H1 (cell line): ENCODE results near the gene BDP1. TPM values are rescaled to one million over a fixed set of nuclear protein-coding genes. Genes with fewer than 3 reads are reported as not detected.
"Not testable (repeated sequence)": the region's sequence is repeated elsewhere in the genome, so short reads cannot be mapped to it uniquely, and the experiment has no call there.

Source experiments
- CTCF ChIA-PET: fragments of 300-600 bp; sonication (Branson Sonifier 250); formaldehyde crosslinking; loops from one replicate; lab custom pipeline; 2021; ENCODE audit not compliant: partially characterized antibody; lab: Charles Lee
- POLR2A ChIA-PET: fragments of 300-600 bp; sonication (Branson Sonifier 250); formaldehyde crosslinking; loops from one replicate; lab custom pipeline; 2021; ENCODE audit warnings: inconsistent platforms; ENCODE audit not compliant: partially characterized antibody; lab: Charles Lee
- DNase-seq, 2 experiments: peaks; one replicate each; pipeline versions ENCODE4 v3.0.0 to v3.0.0-alpha.2; 2010 to 2022; ENCODE audit warnings: low spot score in 2 of 2, low read depth in 1 of 2, mixed read lengths in 1 of 2
- FAIRE-seq: peaks from 2 replicates; lab custom pipeline; 2011; peaks lifted over from hg19 to GRCh38; lab: Jason Lieb, UNC
- H2AFZ ChIP-seq: 2 replicates; pipeline ENCODE4 v1.8.1; 2012; ENCODE audit warnings: low read length, inconsistent platforms
- H2AK5ac ChIP-seq: 2 replicates; pipeline ENCODE4 v1.6.1; 2013; ENCODE audit warnings: low read depth, low read length
- H2BK120ac ChIP-seq: replicated peaks from 2 replicates; pipeline ENCODE3; 2013; ENCODE audit warnings: low read depth, low read length, inconsistent platforms
- H2BK12ac ChIP-seq: 2 replicates; pipeline ENCODE4 v1.6.1; 2013; ENCODE audit warnings: low read depth, low read length
- H2BK15ac ChIP-seq: 2 replicates; pipeline ENCODE4 v1.6.1; 2013; ENCODE audit warnings: low read length
- H2BK20ac ChIP-seq: 2 replicates; pipeline ENCODE4 v1.6.1; 2013; ENCODE audit warnings: low read length
- H2BK5ac ChIP-seq: 2 replicates; pipeline ENCODE4 v1.6.1; 2013; ENCODE audit warnings: low read depth, low read length
- H3K14ac ChIP-seq: 2 replicates; pipeline ENCODE4 v1.6.1; 2013; ENCODE audit warnings: inconsistent platforms; ENCODE audit not compliant: insufficient read length
- H3K18ac ChIP-seq: 2 replicates; pipeline ENCODE4 v1.6.1; 2013; ENCODE audit warnings: low read length; ENCODE audit errors: extremely low read depth
- H3K23ac ChIP-seq: 2 replicates; pipeline ENCODE4 v1.6.1; 2013; ENCODE audit warnings: inconsistent platforms; ENCODE audit not compliant: insufficient read length
- H3K23me2 ChIP-seq: 2 replicates; pipeline ENCODE4 v1.6.1; 2013; ENCODE audit warnings: low read depth, low read length
- H3K27ac ChIP-seq: 2 replicates; pipeline ENCODE4 v1.6.1; 2011; ENCODE audit warnings: low read depth, low read length, inconsistent platforms
- H3K27me3 ChIP-seq, 4 experiments: replicated peaks in 1 of 4; 1 replicate in 1 of 4; 2 replicates in 3 of 4; pipeline versions ENCODE4 v1.6.1 to v1.8.1; 2011 to 2013; ENCODE audit warnings: low read length in 3 of 4, mild to moderate bottlenecking in 3 of 4, inconsistent platforms in 2 of 4, mixed read lengths in 2 of 4, moderate library complexity in 1 of 4; ENCODE audit not compliant: control insufficient read depth in 3 of 4, insufficient read depth in 3 of 4; ENCODE audit errors: extremely low read depth in 1 of 4
- H3K36me3 ChIP-seq, 4 experiments: 2 replicates each; pipeline versions ENCODE4 v1.6.1 to v1.8.1; 2011 to 2013; ENCODE audit warnings: mild to moderate bottlenecking in 4 of 4, low read length in 3 of 4, moderate library complexity in 2 of 4, control low read depth in 1 of 4, inconsistent platforms in 1 of 4; ENCODE audit not compliant: insufficient read depth in 4 of 4, control insufficient read depth in 2 of 4
- H3K4ac ChIP-seq: replicated peaks from 2 replicates; pipeline ENCODE3; 2013; ENCODE audit warnings: low read length, low read depth, mixed read lengths, inconsistent platforms; ENCODE audit not compliant: insufficient read length
- H3K4me1 ChIP-seq, 4 experiments: replicated peaks in 1 of 4; 1 replicate in 1 of 4; 2 replicates in 3 of 4; pipeline versions ENCODE4 v1.6.1 to v1.8.1; 2011 to 2013; ENCODE audit warnings: low read length in 3 of 4, inconsistent platforms in 2 of 4, mixed read lengths in 1 of 4; ENCODE audit not compliant: insufficient read depth in 4 of 4, control insufficient read depth in 3 of 4
- H3K4me2 ChIP-seq, 2 experiments: 2 replicates each; pipeline versions ENCODE4 v1.6.1 to v1.8.1; 2011 to 2013; ENCODE audit warnings: low read depth in 2 of 2, low read length in 2 of 2, control low read depth in 1 of 2, inconsistent platforms in 1 of 2, mild to moderate bottlenecking in 1 of 2; ENCODE audit not compliant: insufficient read depth in 1 of 2
- H3K4me3 ChIP-seq, 4 experiments: fragments of 200-600, 300-600 bp in 1 of 4; sonication (generic), shearing (Covaris generic), sonication (Bioruptor Twin) in 1 of 4; 2 replicates each; pipeline versions ENCODE4 v1.5.1 to v1.8.1; 2011 to 2016; ENCODE audit warnings: low read length in 4 of 4, low read depth in 3 of 4, control low read depth in 2 of 4, inconsistent platforms in 2 of 4, mild to moderate bottlenecking in 2 of 4, mixed read lengths in 1 of 4, moderate library complexity in 1 of 4; ENCODE audit not compliant: insufficient read depth in 2 of 4; ENCODE audit errors: extremely low read depth in 1 of 4
- H3K56ac ChIP-seq: replicated peaks from 2 replicates; pipeline ENCODE3; 2013; ENCODE audit warnings: low read depth, mild to moderate bottlenecking, mixed read lengths, low read length, inconsistent platforms; ENCODE audit not compliant: insufficient read length
- H3K79me1 ChIP-seq: 2 replicates; pipeline ENCODE4 v1.6.1; 2013; ENCODE audit warnings: low read depth, low read length, control low read depth
- H3K79me2 ChIP-seq, 2 experiments: 2 replicates each; pipeline versions ENCODE4 v1.6.1 to v1.8.1; 2012 to 2013; ENCODE audit warnings: low read length in 2 of 2, mild to moderate bottlenecking in 2 of 2, inconsistent platforms in 1 of 2; ENCODE audit not compliant: insufficient read depth in 2 of 2, control insufficient read depth in 1 of 2
- H3K9ac ChIP-seq, 4 experiments: replicated peaks in 1 of 4; 1 replicate in 1 of 4; 2 replicates in 3 of 4; pipeline versions ENCODE4 v1.6.1 to v1.8.1; 2011 to 2013; ENCODE audit warnings: low read depth in 3 of 4, low read length in 3 of 4, control low read depth in 2 of 4, mild to moderate bottlenecking in 2 of 4, moderate library complexity in 2 of 4, inconsistent platforms in 1 of 4; ENCODE audit errors: extremely low read depth in 1 of 4
- H3K9me3 ChIP-seq, 2 experiments: 2 replicates each; pipeline versions ENCODE4 v1.6.1 to v1.8.1; 2012 to 2013; ENCODE audit warnings: mild to moderate bottlenecking in 2 of 2, moderate library complexity in 2 of 2, control low read depth in 1 of 2, inconsistent platforms in 1 of 2, low read depth in 1 of 2, low read length in 1 of 2, mixed read lengths in 1 of 2; ENCODE audit not compliant: insufficient read depth in 2 of 2
- H4K20me1 ChIP-seq, 2 experiments: replicated peaks in 1 of 2; 2 replicates each; pipeline versions ENCODE3 to v1.8.1; 2011 to 2013; ENCODE audit warnings: inconsistent platforms in 2 of 2, low read length in 2 of 2, mild to moderate bottlenecking in 1 of 2; ENCODE audit not compliant: insufficient read depth in 2 of 2, control insufficient read depth in 1 of 2
- H4K5ac ChIP-seq: 2 replicates; pipeline ENCODE4 v1.6.1; 2013; ENCODE audit warnings: low read length, low read depth, mixed read lengths, inconsistent platforms; ENCODE audit not compliant: insufficient read length
- H4K8ac ChIP-seq: 2 replicates; pipeline ENCODE4 v1.8.0; 2013; ENCODE audit warnings: mild to moderate bottlenecking, moderate library complexity, low read length, inconsistent platforms; ENCODE audit not compliant: insufficient read depth; ENCODE audit errors: extremely low read depth
- H4K91ac ChIP-seq: replicated peaks from 2 replicates; pipeline ENCODE3; 2013; ENCODE audit warnings: low read length, mixed read lengths, inconsistent platforms; ENCODE audit not compliant: insufficient read length
- WGBS, 2 experiments: shearing (Covaris generic) in 1 of 2; methylation state at CpG; one replicate each; pipeline versions ENCODE4 v1.1.6 to v1.1.7; 2013 to 2015; ENCODE audit warnings: low lambda C conversion rate in 2 of 2, mixed read lengths in 2 of 2, inconsistent platforms in 1 of 2, low coverage in 1 of 2, missing lambda C conversion rate in 1 of 2; ENCODE audit not compliant: insufficient replicate concordance in 2 of 2, insufficient coverage in 1 of 2, insufficient read length in 1 of 2; ENCODE audit errors: extremely low coverage in 1 of 2, missing lambda C conversion rate in 1 of 2; 5-methylcytosine and 5-hydroxymethylcytosine counted together
- polyA plus RNA-seq, 7 experiments: library from polyadenylated mRNA; depleted of rRNA in 3 of 7; stranded (reverse) in 5 of 7; unstranded in 2 of 7; fragments of >200 nt in 5 of 7; fragments of 200-250 nt in 2 of 7; gene quantifications; 1 replicate in 5 of 7; 2 replicates in 1 of 7; 4 replicates in 1 of 7; pipeline versions ENCODE4 v1.2.1 to v1.2.3, GENCODE V29; 2011 to 2013; ENCODE audit warnings: missing spikeins in 2 of 7, mixed read lengths in 2 of 7
- total RNA-seq: library from RNA; stranded (reverse); fragmentation: NEBNext Ultra II Directional; extraction: Animal tissue kit (Norgen Biotek cat#: 25700); gene quantifications from 2 replicates; pipeline ENCODE4 v1.2.1, GENCODE V29; 2021

Gene BDP1
- total and polyA plus RNA-seq, 2 of the 8 experiments (the other 6 are each of a cell fraction or from before 2014, with no cell fraction given) = 4.7 to 32.1 TPM

GRCh38 chr5:71446540-71447216 lies 8.8 kb upstream of the BDP1 start:
- H2AK5ac ChIP-seq, H4K5ac ChIP-seq, H2BK12ac ChIP-seq, H3K79me1 ChIP-seq, H2AFZ ChIP-seq, H3K9ac ChIP-seq, H2BK5ac ChIP-seq, H2BK120ac ChIP-seq, H3K56ac ChIP-seq, POLR2A ChIA-PET, H4K91ac ChIP-seq, CTCF ChIA-PET, H4K20me1 ChIP-seq, H3K23ac ChIP-seq, H4K8ac ChIP-seq, H3K23me2 ChIP-seq, H3K79me2 ChIP-seq, H3K18ac ChIP-seq, H3K9me3 ChIP-seq, H3K4me1 ChIP-seq, H3K36me3 ChIP-seq, H3K14ac ChIP-seq, H3K27me3 ChIP-seq, H3K4ac ChIP-seq, H2BK20ac ChIP-seq, H2BK15ac ChIP-seq, DNase-seq, H3K27ac ChIP-seq, H3K4me3 ChIP-seq: not testable (repeated sequence)
- 72% methylated on average over 12 of the region's 13 CpGs; no CpG with 5 or more reads in 1 of the 2 experiments for WGBS, 2 experiments
- peak overlapping the region in 1 of 2 experiments; percentile 61; a peak in 1 of 4 replicates for H3K4me2 ChIP-seq
- peak; percentile 7 for FAIRE-seq
